ENCODE measurements around the gene LGALS9.
A peak's percentile ranks its signal among the peaks of the same experiment; 100 is the strongest.
"Not testable (repeated sequence)": the region's sequence is repeated elsewhere in the genome, so short reads cannot be mapped to it uniquely, and the experiment has no call there.

The LGALS9 gene

DNA sequence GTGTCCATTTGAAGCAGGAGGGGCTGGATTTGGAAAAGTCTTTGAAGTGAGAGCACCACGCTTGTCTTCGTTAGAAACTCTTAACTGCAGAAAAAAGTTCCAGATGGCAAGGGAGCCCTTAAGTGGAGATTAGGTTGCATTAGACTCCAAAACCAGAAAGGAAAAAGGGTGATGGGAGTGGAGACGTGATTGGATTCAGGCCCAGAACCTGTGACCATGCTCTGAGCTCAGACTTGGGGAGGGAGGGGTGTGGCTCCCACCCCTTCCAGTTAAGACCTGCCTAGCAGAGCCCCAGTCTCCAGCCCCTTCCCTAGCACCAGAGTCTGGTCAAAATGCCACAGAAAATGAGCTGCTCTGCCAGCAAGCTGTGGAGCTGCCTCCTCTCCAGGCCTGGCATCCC, 6.4 kb upstream of the LGALS9 start:
- H3K4me3 ChIP-seq (ENCODE audit: control insufficient read depth, low read depth, low read length) = no peak overlapping the region
- no peak for DNase-seq (ENCODE audit: low read depth)
- TF ChIP-seq, protein P1, sequence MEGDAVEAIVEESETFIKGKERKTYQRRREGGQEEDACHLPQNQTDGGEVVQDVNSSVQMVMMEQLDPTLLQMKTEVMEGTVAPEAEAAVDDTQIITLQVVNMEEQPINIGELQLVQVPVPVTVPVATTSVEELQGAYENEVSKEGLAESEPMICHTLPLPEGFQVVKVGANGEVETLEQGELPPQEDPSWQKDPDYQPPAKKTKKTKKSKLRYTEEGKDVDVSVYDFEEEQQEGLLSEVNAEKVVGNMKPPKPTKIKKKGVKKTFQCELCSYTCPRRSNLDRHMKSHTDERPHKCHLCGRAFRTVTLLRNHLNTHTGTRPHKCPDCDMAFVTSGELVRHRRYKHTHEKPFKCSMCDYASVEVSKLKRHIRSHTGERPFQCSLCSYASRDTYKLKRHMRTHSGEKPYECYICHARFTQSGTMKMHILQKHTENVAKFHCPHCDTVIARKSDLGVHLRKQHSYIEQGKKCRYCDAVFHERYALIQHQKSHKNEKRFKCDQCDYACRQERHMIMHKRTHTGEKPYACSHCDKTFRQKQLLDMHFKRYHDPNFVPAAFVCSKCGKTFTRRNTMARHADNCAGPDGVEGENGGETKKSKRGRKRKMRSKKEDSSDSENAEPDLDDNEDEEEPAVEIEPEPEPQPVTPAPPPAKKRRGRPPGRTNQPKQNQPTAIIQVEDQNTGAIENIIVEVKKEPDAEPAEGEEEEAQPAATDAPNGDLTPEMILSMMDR (IDR thresholded peaks at IDR 0.05; ENCODE audit: control insufficient read depth, insufficient read depth, low read depth, low read length, missing control alignments) = no peak

DNA sequence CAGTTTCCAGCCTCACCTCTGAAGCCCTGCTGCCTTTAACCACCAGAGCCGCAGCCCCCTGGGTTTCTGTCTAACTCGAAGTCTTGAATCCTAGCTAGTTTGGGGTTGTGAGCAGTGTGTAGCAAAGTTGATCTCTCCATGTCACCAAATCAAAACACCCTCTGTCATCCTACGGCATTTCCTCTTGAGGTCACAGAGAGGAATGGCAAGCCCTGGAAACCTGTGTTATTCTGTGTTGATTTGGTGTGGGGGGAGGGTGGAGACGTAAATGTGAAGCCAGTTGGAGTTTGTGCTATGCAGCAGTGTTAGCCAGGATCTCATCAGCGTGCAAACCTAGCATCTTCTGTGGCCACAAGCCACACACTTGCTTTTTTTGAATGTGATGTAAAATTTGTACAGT, 5.1 kb upstream of the LGALS9 start:
- DNase-seq (ENCODE audit: low read depth) = no peak
- no peak overlapping the region for H3K4me3 ChIP-seq (ENCODE audit: control insufficient read depth, low read depth, low read length)
- TF ChIP-seq, protein P1 (IDR thresholded peaks at IDR 0.05; ENCODE audit: control insufficient read depth, insufficient read depth, low read depth, low read length, missing control alignments) = no peak

GRCh38 chr17:27627514-27627913, 3.5 kb upstream of the LGALS9 start:
- H3K4me3 ChIP-seq (ENCODE audit: control insufficient read depth, low read depth, low read length) = no peak overlapping the region
- TF ChIP-seq, protein P1 (IDR thresholded peaks at IDR 0.05; ENCODE audit: control insufficient read depth, insufficient read depth, low read depth, low read length, missing control alignments) = no peak
- no peak for DNase-seq (ENCODE audit: low read depth)

GRCh38 chr17:27628376-27628775, 2.6 kb upstream of the LGALS9 start:
- no peak for DNase-seq (ENCODE audit: low read depth)
- TF ChIP-seq, protein P1 (IDR thresholded peaks at IDR 0.05; ENCODE audit: control insufficient read depth, insufficient read depth, low read depth, low read length, missing control alignments) = no peak
- H3K4me3 ChIP-seq (ENCODE audit: control insufficient read depth, low read depth, low read length) = no peak overlapping the region

DNA sequence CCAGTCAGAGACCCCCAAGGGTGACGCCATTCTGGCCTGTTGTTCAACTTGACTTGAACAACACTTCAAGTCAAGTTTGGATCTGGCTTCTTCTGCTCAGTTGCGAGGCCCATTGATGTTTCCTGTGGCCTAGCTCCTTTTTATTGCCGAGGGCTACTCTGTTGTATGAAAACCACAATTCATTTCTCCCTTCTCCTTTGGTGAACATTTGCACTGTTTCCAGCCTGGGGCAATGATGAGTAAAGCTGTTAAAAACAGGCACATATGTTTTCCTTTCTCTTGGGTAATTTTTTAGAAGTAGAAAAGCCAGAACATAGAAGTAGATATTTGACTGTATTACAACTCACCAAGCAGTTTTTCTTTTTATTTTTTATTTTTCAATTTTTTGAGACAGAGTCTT, 1.7 kb upstream of the LGALS9 start:
- peak; percentile 53 for DNase-seq (ENCODE audit: low read depth)
- H3K4me3 ChIP-seq (ENCODE audit: control insufficient read depth, low read depth, low read length) = not testable (repeated sequence)

GRCh38 chr17:27631411-27631760, 398 bp downstream of the LGALS9 start:
- H3K4me3 ChIP-seq (ENCODE audit: control insufficient read depth, low read depth, low read length) = no peak overlapping the region
- DNase-seq (ENCODE audit: low read depth) = no peak

DNA sequence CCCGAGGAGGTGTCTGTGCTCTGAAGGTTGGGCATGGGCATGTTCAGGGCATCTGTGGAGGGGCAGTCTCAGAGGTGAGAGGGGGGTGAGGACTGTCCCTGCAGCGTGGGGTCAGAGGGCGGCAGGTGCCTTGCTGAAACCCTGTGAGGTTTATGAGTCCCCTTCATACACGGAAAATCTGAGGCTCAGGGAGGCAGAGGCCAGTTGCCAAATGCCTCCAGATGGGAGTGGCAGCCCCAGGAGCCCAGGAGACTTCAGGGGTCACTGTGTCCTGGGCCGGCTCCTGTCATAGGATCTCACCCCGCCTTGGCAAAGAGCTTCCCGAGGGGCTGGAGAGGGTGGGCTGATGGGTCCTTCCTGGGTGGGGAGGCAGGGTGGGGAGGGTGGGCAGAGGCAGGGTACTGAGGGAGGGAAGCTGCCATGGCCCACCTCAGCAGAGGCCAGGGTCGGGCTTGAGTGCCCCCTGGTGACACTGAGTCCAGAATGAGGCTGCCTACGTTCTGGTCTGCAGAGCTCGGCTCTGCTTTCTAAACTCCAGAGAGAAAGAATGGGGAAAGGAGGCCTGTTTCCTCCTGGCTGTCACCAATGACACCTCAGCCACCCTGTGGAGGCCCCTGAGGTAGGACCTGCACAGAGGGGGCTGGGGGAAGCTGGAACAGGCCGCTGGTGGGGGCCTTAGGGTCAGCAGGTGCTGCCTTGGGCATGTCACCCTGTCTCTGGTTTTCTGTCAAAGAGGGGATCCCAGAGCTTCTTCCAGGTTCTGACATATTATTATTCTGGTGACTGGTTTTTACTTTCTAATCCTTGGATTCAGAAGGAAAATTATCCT, 1.1 kb downstream of the LGALS9 start:
- H3K4me3 ChIP-seq (ENCODE audit: control insufficient read depth, low read depth, low read length) = no peak overlapping the region
- DNase-seq (ENCODE audit: low read depth) = no peak
- TF ChIP-seq, protein P1 (IDR thresholded peaks at IDR 0.05; ENCODE audit: control insufficient read depth, insufficient read depth, low read depth, low read length, missing control alignments) = no peak

More at GRCh38 chr17:27631411-27631760, 398 bp downstream of the LGALS9 start:
- TF ChIP-seq, protein P1 (IDR thresholded peaks at IDR 0.05; ENCODE audit: control insufficient read depth, insufficient read depth, low read depth, low read length, missing control alignments) = no peak

- not testable (repeated sequence) for H3K4me3 ChIP-seq (ENCODE audit: control insufficient read depth, low read depth, low read length)
- peak; percentile 16 for DNase-seq (ENCODE audit: low read depth)
Observed at GRCh38 chr17:27632766-27633165, 1.8 kb downstream of the LGALS9 start.

Data from AG09309 (cell line).